Sigmoid colon (tissue), 7 donors: ENCODE data around the gene FCMR. TPM values are rescaled to one million over a fixed set of nuclear protein-coding genes. Genes with fewer than 3 reads are reported as not detected.

ENCODE experiments used
- DNase-seq: peaks from one replicate; pipeline ENCODE4 v3.0.0-alpha.2; 2019
- H3K27ac ChIP-seq, 4 donors: fragments of 200-600 bp; sonication (generic); one replicate each; pipeline ENCODE4 v1.5.1; 2016 to 2019; ENCODE audit warnings: mild to moderate bottlenecking in 1 of 4
- H3K27me3 ChIP-seq, 3 donors: fragments of 200-600 bp; sonication (generic); one replicate each; pipeline ENCODE4 v1.5.1; 2019; ENCODE audit warnings: mild to moderate bottlenecking in 1 of 3
- H3K36me3 ChIP-seq, 4 donors: fragments of 200-600 bp; sonication (generic); one replicate each; pipeline ENCODE4 v1.5.1; 2016 to 2019
- H3K4me1 ChIP-seq, 4 donors: fragments of 200-600 bp; sonication (generic); one replicate each; pipeline ENCODE4 v1.5.1; 2017 to 2019
- H3K4me3 ChIP-seq, 4 donors: fragments of 200-600 bp; sonication (generic); one replicate each; pipeline ENCODE4 v1.5.1; 2017 to 2019; ENCODE audit warnings: mild to moderate bottlenecking in 2 of 4, moderate library complexity in 1 of 4
- H3K9me3 ChIP-seq, 4 donors: fragments of 200-600 bp in 3 of 4; sonication (generic) in 3 of 4; one replicate each; pipeline versions ENCODE4 v1.5.1 to v1.6.1; 2013 to 2019
- EP300 ChIP-seq, 4 donors: sonication (generic); formaldehyde crosslinking; IDR thresholded peaks; one replicate each; pipeline ENCODE4 v1.6.1; 2017; ENCODE audit warnings: antibody characterized with exemption in 4 of 4
- POLR2A ChIP-seq, 2 donors: fragments of 450-650 bp; IDR thresholded peaks; one replicate each; pipeline ENCODE4 v1.6.1; 2016; ENCODE audit warnings: antibody characterized with exemption in 2 of 2, mild to moderate bottlenecking in 2 of 2, moderate library complexity in 2 of 2
- POLR2AphosphoS5 ChIP-seq, 4 donors: sonication (generic); formaldehyde crosslinking; IDR thresholded peaks; one replicate each; pipeline ENCODE4 v1.6.1; 2017; ENCODE audit warnings: antibody characterized with exemption in 4 of 4
- WGBS, 2 donors: extraction: QIAGEN DNeasy Blood & Tissue Kit; methylation state at CpG; one replicate each; pipeline ENCODE4 v1.1.7; 2013; 5-methylcytosine and 5-hydroxymethylcytosine counted together
- intact Hi-C: fragments of 100-400 bp; cut with DNase I; formaldehyde crosslinking; loops from one replicate; pipeline ENCODE4 v1.15.1; 2023
- polyA plus RNA-seq, 3 donors: library from polyadenylated mRNA; stranded (reverse); fragments of 200-250 nt; gene quantifications; one replicate each; pipeline ENCODE4 v1.2.3, GENCODE V29; 2013
- total RNA-seq, 4 donors: library from RNA; depleted of rRNA; stranded (reverse); fragments of >200 nt; gene quantifications; one replicate each; pipeline ENCODE4 v1.1.0, GENCODE V29; 2016
- TF ChIP-seq, protein P1 (sequence below), 4 experiments: fragments of 450-650 bp in 3 of 4; fragments of 200-600 bp in 1 of 4; IDR thresholded peaks; one replicate each; pipeline ENCODE4 v1.5.1; 2016 to 2019; ENCODE audit warnings: antibody characterized with exemption in 4 of 4, mild to moderate bottlenecking in 3 of 4, moderate library complexity in 2 of 4
- donor health status: healthy with polysubstance abuse.
- donor health status: Bipolar disorder and iron deficiency.
- donor health status: healthy.

Gene FCMR
- total and polyA plus RNA-seq, 7 donors = 0.49 to 111 (median 1.6) TPM; not detected in 1

DNA sequence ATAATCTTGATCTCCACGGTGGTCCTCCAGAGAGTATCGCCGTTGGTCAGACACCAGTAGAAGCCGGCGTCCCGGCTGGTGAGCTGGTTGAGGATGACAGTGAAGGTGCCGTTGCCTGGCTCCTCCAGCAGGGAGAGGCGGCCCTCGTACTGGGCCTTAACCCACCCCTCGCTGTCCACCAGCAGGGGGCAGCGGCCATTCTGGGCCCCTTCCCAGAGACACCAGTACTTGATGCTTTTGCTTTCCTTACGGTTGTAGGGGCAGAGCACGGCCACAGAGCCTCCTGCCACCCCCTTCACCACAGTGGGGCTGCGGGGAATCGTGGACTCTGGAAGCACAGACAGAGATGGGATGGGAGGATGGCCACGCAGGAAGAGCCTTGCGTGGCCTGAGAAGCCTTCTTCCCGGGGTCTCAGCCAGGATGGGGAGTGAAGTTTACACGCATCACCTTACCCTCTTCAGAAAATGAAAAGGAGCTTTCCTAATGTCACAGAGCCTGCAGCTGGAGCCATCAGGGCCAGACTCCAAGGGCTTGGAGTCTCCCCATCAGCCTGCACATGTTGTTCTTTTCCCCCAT, 13.8 kb upstream of the FCMR start:
- Histone ChIP-seq H3K27ac (no peak overlapping the region), H3K4me3 (no peak overlapping the region), H3K27me3 (no peaks in the 10 kb centered on the region), H3K36me3 (no peaks in the 10 kb centered on the region), H3K4me1 (no peaks in the 10 kb centered on the region), H3K9me3 (no peaks in the 10 kb centered on the region)
- intact Hi-C loops = no loop called here
- no peak for DNase-seq
- WGBS, 2 donors = 46 to 67% methylated on average over 19 of the region's 19 CpGs
- no peak for TF ChIP-seq POLR2AphosphoS5 (IDR thresholded peaks at IDR 0.05)
- TF ChIP-seq, protein P1, sequence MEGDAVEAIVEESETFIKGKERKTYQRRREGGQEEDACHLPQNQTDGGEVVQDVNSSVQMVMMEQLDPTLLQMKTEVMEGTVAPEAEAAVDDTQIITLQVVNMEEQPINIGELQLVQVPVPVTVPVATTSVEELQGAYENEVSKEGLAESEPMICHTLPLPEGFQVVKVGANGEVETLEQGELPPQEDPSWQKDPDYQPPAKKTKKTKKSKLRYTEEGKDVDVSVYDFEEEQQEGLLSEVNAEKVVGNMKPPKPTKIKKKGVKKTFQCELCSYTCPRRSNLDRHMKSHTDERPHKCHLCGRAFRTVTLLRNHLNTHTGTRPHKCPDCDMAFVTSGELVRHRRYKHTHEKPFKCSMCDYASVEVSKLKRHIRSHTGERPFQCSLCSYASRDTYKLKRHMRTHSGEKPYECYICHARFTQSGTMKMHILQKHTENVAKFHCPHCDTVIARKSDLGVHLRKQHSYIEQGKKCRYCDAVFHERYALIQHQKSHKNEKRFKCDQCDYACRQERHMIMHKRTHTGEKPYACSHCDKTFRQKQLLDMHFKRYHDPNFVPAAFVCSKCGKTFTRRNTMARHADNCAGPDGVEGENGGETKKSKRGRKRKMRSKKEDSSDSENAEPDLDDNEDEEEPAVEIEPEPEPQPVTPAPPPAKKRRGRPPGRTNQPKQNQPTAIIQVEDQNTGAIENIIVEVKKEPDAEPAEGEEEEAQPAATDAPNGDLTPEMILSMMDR (IDR thresholded peaks at IDR 0.05) = peak in 2 of 4 experiments; percentile 13 to 28

DNA sequence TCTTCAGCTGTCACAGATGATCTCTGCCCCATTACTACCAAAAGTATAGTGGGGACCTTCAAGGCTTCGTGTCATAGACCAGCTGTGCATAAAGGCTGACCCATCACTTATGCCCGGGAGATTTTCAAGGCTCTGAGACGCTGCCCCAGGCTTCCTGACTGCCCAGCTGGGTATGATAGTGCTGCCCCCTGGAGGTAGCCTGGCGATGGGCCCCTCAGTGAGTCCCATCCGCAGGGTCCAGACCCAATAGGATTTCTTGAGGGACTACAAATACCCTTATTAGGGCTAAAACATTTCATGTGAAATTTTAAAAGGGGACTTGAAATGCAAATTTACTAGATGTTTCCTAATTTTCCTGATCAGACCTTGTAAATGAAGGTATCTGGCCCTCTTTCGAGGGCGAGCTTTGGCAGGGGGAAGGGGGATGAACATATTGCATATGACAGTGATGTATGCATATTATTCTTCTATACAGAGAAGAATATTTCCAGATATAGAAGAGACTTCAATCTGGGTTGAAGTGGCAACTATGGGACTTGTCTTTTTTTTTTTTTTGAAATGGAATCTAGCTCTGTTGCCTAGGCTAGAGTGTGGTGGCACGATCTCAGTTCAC, 11.7 kb upstream of the FCMR start:
- Histone ChIP-seq H3K27me3 (no peaks in the 10 kb centered on the region), H3K36me3 (no peaks in the 10 kb centered on the region), H3K9me3 (no peaks in the 10 kb centered on the region), H3K4me3 (no peak overlapping the region), H3K27ac (no peak overlapping the region), H3K4me1 (no peaks in the 10 kb centered on the region)
- WGBS, 2 donors = 53 to 61% methylated on average over 8 of the region's 8 CpGs
- DNase-seq = no peak
- TF ChIP-seq, protein P1 (IDR thresholded peaks at IDR 0.05) = peak in 2 of 4 experiments; percentile 11 to 18
- TF ChIP-seq EP300 (IDR thresholded peaks at IDR 0.05) = no peak
- intact Hi-C loops = no loop called here

DNA sequence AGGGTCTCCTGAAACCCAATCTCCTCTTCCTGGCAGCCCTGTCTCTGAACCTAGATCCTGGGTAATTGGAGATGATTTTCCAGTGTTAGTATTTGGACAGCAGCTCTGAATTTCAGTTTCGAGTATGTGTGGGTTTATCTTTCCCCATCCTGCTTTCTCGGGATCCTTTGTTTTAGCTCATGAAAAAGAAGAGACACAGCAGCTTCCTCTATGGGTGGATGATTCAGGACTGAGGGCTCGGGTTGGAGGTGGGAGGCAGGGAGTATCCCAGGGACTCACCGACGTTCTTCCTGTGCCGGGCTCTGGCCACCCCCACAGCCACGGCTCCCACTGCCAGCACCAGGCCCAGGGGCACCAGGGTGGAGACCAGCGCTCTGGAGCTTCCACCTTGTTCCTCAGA, 10.4 kb upstream of the FCMR start:
- no peak for DNase-seq
- no peaks in the 10 kb centered on the region for H3K36me3 ChIP-seq
- H3K9me3 ChIP-seq = no peaks in the 10 kb centered on the region
- H3K4me3 ChIP-seq = no peak overlapping the region
- no peak overlapping the region for H3K27ac ChIP-seq
- WGBS, 2 donors = 61 to 81% methylated on average over 8 of the region's 8 CpGs
- no peak for TF ChIP-seq POLR2AphosphoS5 (IDR thresholded peaks at IDR 0.05)
- TF ChIP-seq, protein P1 (IDR thresholded peaks at IDR 0.05) = no peak
- no peak for TF ChIP-seq EP300 (IDR thresholded peaks at IDR 0.05)
- TF ChIP-seq POLR2A (IDR thresholded peaks at IDR 0.05) = no peak
- H3K4me1 ChIP-seq = no peaks in the 10 kb centered on the region
- intact Hi-C loops = no loop called here
- H3K27me3 ChIP-seq = no peaks in the 10 kb centered on the region

DNA sequence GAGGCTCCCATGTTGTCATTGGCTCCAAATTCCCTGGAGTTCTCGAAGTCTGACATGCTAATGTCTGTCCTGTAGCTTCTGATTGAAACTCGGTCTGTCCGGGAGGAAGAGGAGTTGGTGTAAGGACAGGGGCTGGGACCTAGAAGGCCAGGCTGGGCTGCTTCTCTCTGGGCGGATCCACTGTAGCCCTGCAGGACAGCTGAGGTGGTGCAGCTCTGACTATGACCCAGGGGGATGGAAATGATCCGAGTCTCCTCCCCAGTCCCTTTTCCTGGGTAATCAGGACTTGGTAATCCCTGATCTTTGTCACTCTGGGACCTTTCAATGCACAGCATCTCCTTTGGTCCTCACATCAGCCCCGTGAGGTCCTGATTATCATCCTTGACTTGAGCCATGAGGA, 10.0 kb upstream of the FCMR start:
- WGBS, 2 donors = 77 to 88% methylated on average over 6 of the region's 6 CpGs
- H3K4me1 ChIP-seq = no peaks in the 10 kb centered on the region
- H3K36me3 ChIP-seq = no peaks in the 10 kb centered on the region
- no peak for DNase-seq
- no peaks in the 10 kb centered on the region for H3K27me3 ChIP-seq
- intact Hi-C loops = no loop called here
- no peak overlapping the region for H3K4me3 ChIP-seq
- TF ChIP-seq POLR2AphosphoS5 (IDR thresholded peaks at IDR 0.05) (no peak), POLR2A (IDR thresholded peaks at IDR 0.05) (no peak), EP300 (IDR thresholded peaks at IDR 0.05) (no peak)
- no peaks in the 10 kb centered on the region for H3K9me3 ChIP-seq
- H3K27ac ChIP-seq = no peak overlapping the region

DNA sequence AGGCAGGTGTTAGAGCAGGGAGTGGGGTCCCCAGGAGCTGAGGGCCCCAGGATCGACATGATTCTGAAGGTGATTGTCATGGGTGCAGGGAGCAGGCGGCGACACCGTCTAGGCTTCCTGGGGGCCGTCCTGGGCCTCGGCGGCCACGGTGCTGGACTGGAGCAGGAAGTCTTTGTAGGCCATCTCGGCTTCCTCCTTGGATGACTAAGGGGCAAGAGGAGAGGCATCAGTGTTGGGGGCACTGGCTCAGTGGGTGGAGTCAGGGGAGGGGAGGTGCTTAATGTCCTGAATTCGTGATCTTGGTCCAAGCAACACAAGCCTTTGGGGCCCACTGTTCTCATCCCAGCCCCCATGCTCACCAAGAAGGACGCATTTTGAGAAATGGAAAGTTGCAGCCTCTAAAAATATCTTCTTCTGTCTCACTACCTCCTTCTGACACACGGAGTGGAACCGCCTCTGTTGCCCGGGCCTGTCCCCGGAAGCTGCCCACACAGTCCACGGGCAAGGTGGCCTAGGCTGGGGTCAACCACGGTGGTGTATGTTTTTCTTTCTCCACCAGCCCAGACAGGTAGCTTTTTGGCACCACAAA, 8.6 kb upstream of the FCMR start:
- intact Hi-C loops = no loop called here
- Histone ChIP-seq H3K4me3 (no peak overlapping the region), H3K9me3 (no peaks in the 10 kb centered on the region), H3K27me3 (no peaks in the 10 kb centered on the region), H3K36me3 (no peaks in the 10 kb centered on the region), H3K27ac (no peak overlapping the region), H3K4me1 (no peaks in the 10 kb centered on the region)
- WGBS, 2 donors = 49 to 58% methylated on average over 17 of the region's 17 CpGs
- TF ChIP-seq POLR2A (IDR thresholded peaks at IDR 0.05) = no peak
- no peak for TF ChIP-seq POLR2AphosphoS5 (IDR thresholded peaks at IDR 0.05)
- no peak for TF ChIP-seq EP300 (IDR thresholded peaks at IDR 0.05)
- TF ChIP-seq, protein P1 (IDR thresholded peaks at IDR 0.05) = no peak
- DNase-seq = no peak
